ENCODE data around the gene EXTL1.

The EXTL1 gene

GRCh38 chr1:25999041-25999800 is 22.4 kb upstream of the EXTL1 start:
- H3K4me2 ChIP-seq (ENCODE audit: low read length) = peak overlapping the region; percentile 60; the same call in 1 of the 2 replicates
- peak overlapping the region; percentile 40; the same call in 1 of the 2 replicates for H3K9ac ChIP-seq (ENCODE audit: low read length)
- no peak overlapping the region for H3K27ac ChIP-seq (ENCODE audit: low read depth, low read length, poor library complexity, severe bottlenecking)
- H3F3A ChIP-seq (ENCODE audit: insufficient read depth, low read length) = no peaks in the 10 kb centered on the region
- peaks cover 25% of the 10 kb centered on the region for H3K4me1 ChIP-seq (ENCODE audit: insufficient read depth, low read length, severe bottlenecking)
- H3K79me2 ChIP-seq (ENCODE audit: insufficient read depth, low read length) = no peaks in the 10 kb centered on the region
- no peaks in the 10 kb centered on the region for H3K27me3 ChIP-seq (ENCODE audit: insufficient read depth, low read length)
- peak overlapping the region; percentile 88; the same call in 1 of the 2 replicates for H2AFZ ChIP-seq (ENCODE audit: low read length)
- no peaks in the 10 kb centered on the region for H3K9me2 ChIP-seq (ENCODE audit: low read depth, low read length)
- no peak overlapping the region for H3K4me3 ChIP-seq (ENCODE audit: low read depth, low read length, poor library complexity, severe bottlenecking)
- no peak for TF ChIP-seq CTCF (IDR thresholded peaks at IDR 0.05; ENCODE audit: low read length)
- no peak for TF ChIP-seq EZH2 (IDR thresholded peaks at IDR 0.05; ENCODE audit: borderline replicate concordance, low read length)
- H3K36me3 ChIP-seq (ENCODE audit: insufficient read depth, low read length) = no peaks in the 10 kb centered on the region
- H3K9me3 ChIP-seq (ENCODE audit: low read length) = no peaks in the 10 kb centered on the region
- no peaks in the 10 kb centered on the region for H4K20me1 ChIP-seq (ENCODE audit: insufficient read depth, low read length)

- H3F3A ChIP-seq (ENCODE audit: insufficient read depth, low read length) = no peaks in the 10 kb centered on the region
- H3K27ac ChIP-seq (ENCODE audit: low read depth, low read length, poor library complexity, severe bottlenecking) = no peak overlapping the region
- peaks cover 8% of the 10 kb centered on the region for H3K4me1 ChIP-seq (ENCODE audit: insufficient read depth, low read length, severe bottlenecking)
- no peaks in the 10 kb centered on the region for H3K79me2 ChIP-seq (ENCODE audit: insufficient read depth, low read length)
- peaks cover 7% of the 10 kb centered on the region; the same call in 1 of the 2 replicates for H3K27me3 ChIP-seq (ENCODE audit: insufficient read depth, low read length)
- no peak overlapping the region for H3K9ac ChIP-seq (ENCODE audit: low read length)
- no peaks in the 10 kb centered on the region for H3K9me3 ChIP-seq (ENCODE audit: low read length)
- TF ChIP-seq EZH2 (IDR thresholded peaks at IDR 0.05; ENCODE audit: borderline replicate concordance, low read length) (no peak), CTCF (IDR thresholded peaks at IDR 0.05; ENCODE audit: low read length) (no peak)
- no peaks in the 10 kb centered on the region for H4K20me1 ChIP-seq (ENCODE audit: insufficient read depth, low read length)
- H3K36me3 ChIP-seq (ENCODE audit: insufficient read depth, low read length) = no peaks in the 10 kb centered on the region
- H3K9me2 ChIP-seq (ENCODE audit: low read depth, low read length) = no peaks in the 10 kb centered on the region
- H2AFZ ChIP-seq (ENCODE audit: low read length) = no peak overlapping the region
- H3K4me2 ChIP-seq (ENCODE audit: low read length) = no peak overlapping the region
- H3K4me3 ChIP-seq (ENCODE audit: low read depth, low read length, poor library complexity, severe bottlenecking) = no peak overlapping the region
Observed at GRCh38 chr1:26003262-26003661, 18.3 kb upstream of the EXTL1 start.

GRCh38 chr1:26003756-26004155 is 17.8 kb upstream of the EXTL1 start:
- no peak overlapping the region for H3K4me2 ChIP-seq (ENCODE audit: low read length)
- peaks cover 7% of the 10 kb centered on the region; the same call in 1 of the 2 replicates for H3K27me3 ChIP-seq (ENCODE audit: insufficient read depth, low read length)
- H3K9ac ChIP-seq (ENCODE audit: low read length) = no peak overlapping the region
- no peaks in the 10 kb centered on the region for H4K20me1 ChIP-seq (ENCODE audit: insufficient read depth, low read length)
- H3K4me3 ChIP-seq (ENCODE audit: low read depth, low read length, poor library complexity, severe bottlenecking) = no peak overlapping the region
- H3K79me2 ChIP-seq (ENCODE audit: insufficient read depth, low read length) = no peaks in the 10 kb centered on the region
- peaks cover 3% of the 10 kb centered on the region for H3K4me1 ChIP-seq (ENCODE audit: insufficient read depth, low read length, severe bottlenecking)
- H3K27ac ChIP-seq (ENCODE audit: low read depth, low read length, poor library complexity, severe bottlenecking) = no peak overlapping the region
- H3K9me2 ChIP-seq (ENCODE audit: low read depth, low read length) = no peaks in the 10 kb centered on the region
- no peaks in the 10 kb centered on the region for H3K9me3 ChIP-seq (ENCODE audit: low read length)
- no peak overlapping the region for H2AFZ ChIP-seq (ENCODE audit: low read length)
- H3F3A ChIP-seq (ENCODE audit: insufficient read depth, low read length) = no peaks in the 10 kb centered on the region
- no peaks in the 10 kb centered on the region for H3K36me3 ChIP-seq (ENCODE audit: insufficient read depth, low read length)
- TF ChIP-seq CTCF (IDR thresholded peaks at IDR 0.05; ENCODE audit: low read length) (no peak), EZH2 (IDR thresholded peaks at IDR 0.05; ENCODE audit: borderline replicate concordance, low read length) (no peak)
